Loucy (cell line): Measurements from ENCODE around the gene MCC.

Source experiments
- H2AFZ ChIP-seq: fragments of 200-600 bp; sonication (generic); 2 replicates; pipeline ENCODE4 v1.6.0; 2016; ENCODE audit warnings: antibody characterized with exemption, mild to moderate bottlenecking, low read length, moderate library complexity
- H3F3A ChIP-seq: fragments of 200-600 bp; 2 replicates; pipeline ENCODE4 v1.6.0; 2016; ENCODE audit warnings: antibody characterized with exemption, low read depth, mild to moderate bottlenecking
- H3K27me3 ChIP-seq: fragments of 200-600 bp; sonication (generic); 2 replicates; pipeline ENCODE4 v1.6.1; 2014; ENCODE audit warnings: low read length, mild to moderate bottlenecking; ENCODE audit not compliant: insufficient read depth, poor library complexity, severe bottlenecking
- H3K36me3 ChIP-seq: fragments of 200-600 bp; sonication (generic); 2 replicates; pipeline ENCODE4 v1.6.1; 2016; ENCODE audit warnings: low read length; ENCODE audit not compliant: insufficient read depth
- H3K4me1 ChIP-seq: fragments of 200-600 bp; sonication (generic); 2 replicates; pipeline ENCODE4 v1.5.1; 2014; ENCODE audit warnings: low read length, mild to moderate bottlenecking; ENCODE audit not compliant: insufficient read depth, poor library complexity, severe bottlenecking
- H3K4me2 ChIP-seq: fragments of 200-600 bp; sonication (generic); 2 replicates; pipeline ENCODE4 v1.6.0; 2014; ENCODE audit warnings: antibody characterized with exemption, low read length, low read depth, mild to moderate bottlenecking; ENCODE audit not compliant: poor library complexity, severe bottlenecking
- H3K4me3 ChIP-seq: fragments of 200-600 bp; sonication (generic); 2 replicates; pipeline ENCODE4 v1.5.1; 2014; ENCODE audit warnings: low read length, mild to moderate bottlenecking, mixed read lengths; ENCODE audit not compliant: poor library complexity, severe bottlenecking
- H3K79me2 ChIP-seq: fragments of 200-600 bp; sonication (generic); 2 replicates; pipeline ENCODE4 v1.6.1; 2014; ENCODE audit warnings: low read length; ENCODE audit not compliant: insufficient read depth
- H3K9ac ChIP-seq: fragments of 200-600 bp; sonication (generic); 2 replicates; pipeline ENCODE4 v1.6.0; 2014; ENCODE audit warnings: mild to moderate bottlenecking, low read depth, low read length, moderate library complexity; ENCODE audit not compliant: poor library complexity, severe bottlenecking
- H3K9me2 ChIP-seq: fragments of 200-600 bp; sonication (generic); replicated peaks from 2 replicates; pipeline ENCODE4 v1.6.1; 2016; ENCODE audit warnings: low read depth, low read length, mixed read lengths
- H3K9me3 ChIP-seq: fragments of 200-600 bp; sonication (generic); 2 replicates; pipeline ENCODE4 v1.6.1; 2014; ENCODE audit warnings: mild to moderate bottlenecking, antibody characterized with exemption, low read length, low read depth; ENCODE audit not compliant: insufficient read depth
- H4K20me1 ChIP-seq: fragments of 200-600 bp; sonication (generic); 2 replicates; pipeline ENCODE4 v1.6.0; 2014; ENCODE audit warnings: antibody characterized with exemption, low read length, mild to moderate bottlenecking; ENCODE audit not compliant: insufficient read depth, poor library complexity, severe bottlenecking
- CTCF ChIP-seq: fragments of 200-600 bp; sonication (generic); conservative IDR thresholded peaks from 2 replicates; pipeline ENCODE4 v1.5.1; 2014; ENCODE audit warnings: mild to moderate bottlenecking, antibody characterized with exemption, low read length
- EZH2phosphoT487 ChIP-seq: fragments of 200-600 bp; IDR thresholded peaks from 2 replicates; pipeline ENCODE4 v1.6.1; 2018; ENCODE audit warnings: antibody characterized with exemption, mild to moderate bottlenecking, moderate library complexity, borderline replicate concordance

The MCC gene

GRCh38 chr5:112976432-112977309 is 511.6 kb downstream of the MCC start, which contains the start of gene DCP2:
Gene DCP2, plus strand, starts transcription at chr5:112976798. Its CDS starts 136 bp downstream, at chr5:112976934.
- Histone ChIP-seq H2AFZ (peak within 1 kb of the TSS; percentile 78), H3K4me2 (peak within 1 kb of the TSS; percentile 93), H3F3A (no peaks in the 10 kb centered on the region), H4K20me1 (peaks cover 33% of the 10 kb centered on the region), H3K9ac (peak within 1 kb of the TSS; percentile 92), H3K79me2 (peaks cover 49% of the 10 kb centered on the region), H3K4me1 (peaks cover 34% of the 10 kb centered on the region), H3K36me3 (no peaks in the 10 kb centered on the region), H3K9me3 (no peaks in the 10 kb centered on the region), H3K9me2 (no peaks in the 10 kb centered on the region), H3K27me3 (no peaks in the 10 kb centered on the region), H3K4me3 (peak within 1 kb of the TSS; percentile 94)
- no peak for TF ChIP-seq EZH2phosphoT487
- no peak for TF ChIP-seq CTCF

GRCh38 chr5:112975721-112976431 is 512.4 kb downstream of the MCC start:
- peak overlapping the region; percentile 78 for H2AFZ ChIP-seq
- H4K20me1 ChIP-seq = peaks cover 33% of the 10 kb centered on the region
- H3K9me3 ChIP-seq = no peaks in the 10 kb centered on the region
- no peaks in the 10 kb centered on the region for H3K27me3 ChIP-seq
- H3K9me2 ChIP-seq = no peaks in the 10 kb centered on the region
- peak overlapping the region; percentile 92 for H3K9ac ChIP-seq
- H3K79me2 ChIP-seq = peaks cover 41% of the 10 kb centered on the region
- H3K4me1 ChIP-seq = peaks cover 26% of the 10 kb centered on the region
- peak overlapping the region; percentile 94 for H3K4me3 ChIP-seq
- H3K4me2 ChIP-seq = peak overlapping the region; percentile 93
- H3F3A ChIP-seq = no peaks in the 10 kb centered on the region
- no peak for TF ChIP-seq CTCF
- no peak for TF ChIP-seq EZH2phosphoT487
- no peaks in the 10 kb centered on the region for H3K36me3 ChIP-seq

- H4K20me1 ChIP-seq = peaks cover 27% of the 10 kb centered on the region
- peaks cover 20% of the 10 kb centered on the region for H3K4me1 ChIP-seq
- H2AFZ ChIP-seq = no peak overlapping the region
- H3K9ac ChIP-seq = no peak overlapping the region
- peaks cover 31% of the 10 kb centered on the region for H3K79me2 ChIP-seq
- no peaks in the 10 kb centered on the region for H3K9me3 ChIP-seq
- H3F3A ChIP-seq = no peaks in the 10 kb centered on the region
- no peak for TF ChIP-seq CTCF
- H3K4me3 ChIP-seq = no peak overlapping the region
- no peak overlapping the region for H3K4me2 ChIP-seq
- H3K9me2 ChIP-seq = no peaks in the 10 kb centered on the region
- no peaks in the 10 kb centered on the region for H3K36me3 ChIP-seq
- no peaks in the 10 kb centered on the region for H3K27me3 ChIP-seq
Measured at GRCh38 chr5:112974901-112975300, 513.4 kb downstream of the MCC start.
